BJ (cell line): Measurements from ENCODE around the gene SLC26A11. TPM values are rescaled to one million over a fixed set of nuclear protein-coding genes. Genes with fewer than 3 reads are reported as not detected.

Experiments used
- CTCF ChIA-PET: fragments of 350-600 bp; formaldehyde crosslinking; extraction: SDS; loops from one replicate; lab custom pipeline; 2021; ENCODE audit warnings: antibody characterized with exemption, inconsistent platforms; lab: Yijun Ruan, JAX
- POLR2A ChIA-PET: fragments of 300-600 bp; sonication (Branson Sonifier 250); formaldehyde crosslinking; extraction: SDS; loops from one replicate; lab custom pipeline; 2021; ENCODE audit warnings: antibody characterized with exemption; lab: Charles Lee
- DNase-seq: peaks from one replicate; pipeline ENCODE4 v3.0.0-alpha.2; 2011; ENCODE audit warnings: low read depth
- H3K27me3 ChIP-seq: 2 replicates; pipeline ENCODE4 v1.6.0; 2011; ENCODE audit warnings: low read length; ENCODE audit not compliant: control insufficient read depth, insufficient read depth
- H3K36me3 ChIP-seq: 2 replicates; pipeline ENCODE4 v1.5.1; 2011; ENCODE audit warnings: low read length; ENCODE audit not compliant: control insufficient read depth, insufficient read depth
- H3K4me3 ChIP-seq: 2 replicates; pipeline ENCODE4 v1.5.1; 2011; ENCODE audit warnings: low read depth, mild to moderate bottlenecking, control low read depth, low read length
- CTCF ChIP-seq: IDR thresholded peaks from 2 replicates; pipeline ENCODE4 v1.5.1; 2011; ENCODE audit warnings: low read depth, mild to moderate bottlenecking, control low read depth, inconsistent platforms, low read length, moderate library complexity; ENCODE audit not compliant: insufficient read depth
- polyA plus RNA-seq: library from polyadenylated mRNA; depleted of rRNA; stranded (reverse); fragments of >200 nt; gene quantifications from 2 replicates; pipeline ENCODE4 v1.2.3, GENCODE V29; 2011

Gene SLC26A11
- polyA plus RNA-seq, 1 experiment = 17.1 TPM

GRCh38 chr17:80216473-80217456 is 3.5 kb upstream of the SLC26A11 start:
- H3K4me3 ChIP-seq = no peak overlapping the region
- no peak for DNase-seq
- POLR2A ChIA-PET = no interaction called here
- no peak for TF ChIP-seq CTCF
- peaks cover 19% of the 10 kb centered on the region for H3K36me3 ChIP-seq
- no peaks in the 10 kb centered on the region for H3K27me3 ChIP-seq
- CTCF ChIA-PET = no interaction called here

- ChIA-PET POLR2A (no interaction called here), CTCF (interaction anchor here (0.9 to 1.7 kb wide), 3 partner anchors 11 to 116 kb away, joined by 3 to 8 read pairs (median 3); partner anchors contain the start of gene GAA)
- no peak overlapping the region for H3K4me3 ChIP-seq
- no peak for TF ChIP-seq CTCF
- H3K36me3 ChIP-seq = peaks cover 19% of the 10 kb centered on the region
- no peaks in the 10 kb centered on the region for H3K27me3 ChIP-seq
- DNase-seq = no peak
Measured at GRCh38 chr17:80217703-80218362, 2.4 kb upstream of the SLC26A11 start.

GRCh38 chr17:80218391-80218790 is 1.8 kb upstream of the SLC26A11 start:
- DNase-seq = no peak
- TF ChIP-seq CTCF = no peak
- ChIA-PET CTCF (interaction anchor here (0.9 to 1.7 kb wide), 3 partner anchors 12 to 117 kb away, joined by 3 to 8 read pairs (median 3); partner anchors contain the start of gene GAA), POLR2A (no interaction called here)
- Histone ChIP-seq H3K36me3 (peaks cover 19% of the 10 kb centered on the region), H3K4me3 (no peak overlapping the region), H3K27me3 (no peaks in the 10 kb centered on the region)

- Histone ChIP-seq H3K4me3 (peak overlapping the region; percentile 87), H3K36me3 (peaks cover 16% of the 10 kb centered on the region), H3K27me3 (no peaks in the 10 kb centered on the region)
- CTCF ChIA-PET = interaction anchor here (1.7 kb wide), 1 partner anchor 13 kb away, joined by 8 read pairs; no protein-coding TSS in a partner anchor
- peak; percentile 33 for DNase-seq
- POLR2A ChIA-PET = no interaction called here
- no peak for TF ChIP-seq CTCF
Measured at GRCh38 chr17:80219013-80219762, 1.0 kb upstream of the SLC26A11 start.

GRCh38 chr17:80219763-80220053 is 519 bp upstream of the SLC26A11 start:
- DNase-seq = no peak
- Histone ChIP-seq H3K4me3 (peak overlapping the region; percentile 87), H3K36me3 (peaks cover 15% of the 10 kb centered on the region), H3K27me3 (no peaks in the 10 kb centered on the region)
- ChIA-PET POLR2A (no interaction called here), CTCF (no interaction called here)
- TF ChIP-seq CTCF = no peak
